ENCODE data around the gene IL1RAPL2. TPM values are rescaled to one million over a fixed set of nuclear protein-coding genes. Genes with fewer than 3 reads are reported as not detected.

The IL1RAPL2 gene
- total RNA-seq, 1 donor, result not detected

GRCh38 chrX:105636667-105637066 lies 1070.7 kb downstream of the IL1RAPL2 start:
- no peak for DNase-seq (ENCODE audit: insufficient read length, low spot score, missing footprints)
- H4K20me1 ChIP-seq (ENCODE audit: insufficient read depth, low read length), result no peaks in the 10 kb centered on the region
- no peaks in the 10 kb centered on the region for H3K36me3 ChIP-seq (ENCODE audit: insufficient read depth, low read length)
- no peak overlapping the region for H3K4me3 ChIP-seq (ENCODE audit: insufficient read depth, low read length)
- no peaks in the 10 kb centered on the region for H3K9me3 ChIP-seq (ENCODE audit: low read depth, low read length)
- H2AFZ ChIP-seq (ENCODE audit: low read length), result no peak overlapping the region
- H3K4me1 ChIP-seq (ENCODE audit: insufficient read depth, low read length), result no peaks in the 10 kb centered on the region
- TF ChIP-seq CTCF (IDR thresholded peaks at IDR 0.05; ENCODE audit: extremely low read depth, low read depth, low read length), result no peak
- no peaks in the 10 kb centered on the region for H3K27me3 ChIP-seq (ENCODE audit: insufficient read depth, low read length)
- H3K27ac ChIP-seq (ENCODE audit: low read depth, low read length), result no peak overlapping the region
- no peak overlapping the region for H3K4me2 ChIP-seq (ENCODE audit: insufficient read depth, low read length)
- H3K79me2 ChIP-seq (ENCODE audit: insufficient read depth, low read length), result no peaks in the 10 kb centered on the region

- H3K4me1 ChIP-seq (ENCODE audit: insufficient read depth, low read length), result no peaks in the 10 kb centered on the region
- no peaks in the 10 kb centered on the region for H3K36me3 ChIP-seq (ENCODE audit: insufficient read depth, low read length)
- no peaks in the 10 kb centered on the region for H4K20me1 ChIP-seq (ENCODE audit: insufficient read depth, low read length)
- no peaks in the 10 kb centered on the region for H3K9me3 ChIP-seq (ENCODE audit: low read depth, low read length)
- H3K27me3 ChIP-seq (ENCODE audit: insufficient read depth, low read length), result peaks cover 4% of the 10 kb centered on the region
- no peak for TF ChIP-seq CTCF (IDR thresholded peaks at IDR 0.05; ENCODE audit: extremely low read depth, low read depth, low read length)
- H2AFZ ChIP-seq (ENCODE audit: low read length), result no peak overlapping the region
- no peak for DNase-seq (ENCODE audit: insufficient read length, low spot score, missing footprints)
- no peak overlapping the region for H3K27ac ChIP-seq (ENCODE audit: low read depth, low read length)
- H3K4me2 ChIP-seq (ENCODE audit: insufficient read depth, low read length), result no peak overlapping the region
- H3K79me2 ChIP-seq (ENCODE audit: insufficient read depth, low read length), result no peaks in the 10 kb centered on the region
- no peak overlapping the region for H3K4me3 ChIP-seq (ENCODE audit: insufficient read depth, low read length)
Measured at GRCh38 chrX:105645667-105646357, 1079.8 kb downstream of the IL1RAPL2 start.

GRCh38 chrX:105646592-105647372 lies 1080.8 kb downstream of the IL1RAPL2 start:
- H2AFZ ChIP-seq (ENCODE audit: low read length), result no peak overlapping the region

More at GRCh38 chrX:105646592-105647372, 1080.8 kb downstream of the IL1RAPL2 start:
- no peak for TF ChIP-seq CTCF (IDR thresholded peaks at IDR 0.05; ENCODE audit: extremely low read depth, low read depth, low read length)
- no peak for DNase-seq (ENCODE audit: insufficient read length, low spot score, missing footprints)
- no peaks in the 10 kb centered on the region for H3K79me2 ChIP-seq (ENCODE audit: insufficient read depth, low read length)
- H3K4me1 ChIP-seq (ENCODE audit: insufficient read depth, low read length), result no peaks in the 10 kb centered on the region
- H4K20me1 ChIP-seq (ENCODE audit: insufficient read depth, low read length), result no peaks in the 10 kb centered on the region
- peaks cover 12% of the 10 kb centered on the region for H3K27me3 ChIP-seq (ENCODE audit: insufficient read depth, low read length)
- H3K4me2 ChIP-seq (ENCODE audit: insufficient read depth, low read length), result no peak overlapping the region
- no peak overlapping the region for H3K27ac ChIP-seq (ENCODE audit: low read depth, low read length)
- no peak overlapping the region for H3K4me3 ChIP-seq (ENCODE audit: insufficient read depth, low read length)
- no peaks in the 10 kb centered on the region for H3K9me3 ChIP-seq (ENCODE audit: low read depth, low read length)
- no peaks in the 10 kb centered on the region for H3K36me3 ChIP-seq (ENCODE audit: insufficient read depth, low read length)
